Measurements from ENCODE around the gene NNMT.

NNMT gene

DNA sequence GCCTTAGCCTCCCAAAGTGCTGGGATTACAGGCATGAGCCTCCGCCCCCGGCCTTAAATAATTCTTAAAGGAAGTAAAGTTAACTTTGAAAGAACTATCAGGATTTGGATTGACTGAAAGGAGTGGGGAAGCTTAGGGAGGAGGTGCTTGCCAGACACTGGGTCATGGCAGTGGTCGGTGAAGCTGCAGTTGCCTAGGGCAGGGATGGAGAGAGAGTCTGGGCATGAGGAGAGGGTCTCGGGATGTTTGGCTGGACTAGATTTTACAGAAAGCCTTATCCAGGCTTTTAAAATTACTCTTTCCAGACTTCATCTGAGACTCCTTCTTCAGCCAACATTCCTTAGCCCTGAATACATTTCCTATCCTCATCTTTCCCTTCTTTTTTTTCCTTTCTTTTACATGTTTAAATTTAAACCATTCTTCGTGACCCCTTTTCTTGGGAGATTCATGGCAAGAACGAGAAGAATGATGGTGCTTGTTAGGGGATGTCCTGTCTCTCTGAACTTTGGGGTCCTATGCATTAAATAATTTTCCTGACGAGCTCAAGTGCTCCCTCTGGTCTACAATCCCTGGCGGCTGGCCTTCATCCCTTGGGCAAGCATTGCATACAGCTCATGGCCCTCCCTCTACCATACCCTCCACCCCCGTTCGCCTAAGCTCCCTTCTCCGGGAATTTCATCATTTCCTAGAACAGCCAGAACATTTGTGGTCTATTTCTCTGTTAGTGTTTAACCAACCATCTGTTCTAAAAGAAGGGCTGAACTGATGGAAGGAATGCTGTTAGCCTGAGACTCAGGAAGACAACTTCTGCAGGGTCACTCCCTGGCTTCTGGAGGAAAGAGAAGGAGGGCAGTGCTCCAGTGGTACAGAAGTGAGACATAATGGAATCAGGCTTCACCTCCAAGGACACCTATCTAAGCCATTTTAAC is at the start of gene NNMT:
Gene NNMT, plus strand, starts transcription at position 724 of the 929 bp plus-strand sequence. Its CDS starts 158 bp downstream, at position 882.
- peak; percentile 61 for DNase-seq

DNA sequence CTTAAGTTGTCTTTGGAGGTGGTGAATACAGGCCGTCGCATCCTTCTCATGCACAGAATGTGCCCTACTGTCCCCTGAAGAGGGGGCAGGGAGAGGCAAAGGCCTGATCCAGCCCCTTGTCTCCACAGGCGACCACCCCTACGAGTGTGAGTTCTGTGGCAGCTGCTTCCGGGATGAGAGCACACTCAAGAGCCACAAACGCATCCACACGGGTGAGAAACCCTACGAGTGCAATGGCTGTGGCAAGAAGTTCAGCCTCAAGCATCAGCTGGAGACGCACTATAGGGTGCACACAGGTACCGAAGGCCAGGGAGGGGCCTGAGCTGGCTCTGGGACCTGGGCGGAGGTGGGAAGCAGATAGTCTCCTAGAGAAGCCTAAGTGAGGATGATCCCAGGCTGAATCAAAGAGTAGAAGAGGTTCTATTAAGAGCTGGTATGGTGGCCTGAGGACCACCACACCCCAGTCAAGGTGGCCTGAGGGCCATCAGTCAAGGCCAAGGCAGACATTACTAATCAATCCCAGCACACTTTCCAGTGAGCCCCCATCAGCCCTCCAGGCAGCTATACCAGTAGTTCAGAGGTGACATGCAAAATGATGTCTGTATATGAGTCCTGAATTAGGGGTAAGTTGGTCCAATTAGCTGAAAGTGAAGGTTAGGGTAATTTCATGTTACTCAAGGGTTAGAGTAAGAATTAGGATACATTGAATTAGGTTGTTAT is 49.0 kb upstream of the NNMT start:
- no peak for DNase-seq

DNA sequence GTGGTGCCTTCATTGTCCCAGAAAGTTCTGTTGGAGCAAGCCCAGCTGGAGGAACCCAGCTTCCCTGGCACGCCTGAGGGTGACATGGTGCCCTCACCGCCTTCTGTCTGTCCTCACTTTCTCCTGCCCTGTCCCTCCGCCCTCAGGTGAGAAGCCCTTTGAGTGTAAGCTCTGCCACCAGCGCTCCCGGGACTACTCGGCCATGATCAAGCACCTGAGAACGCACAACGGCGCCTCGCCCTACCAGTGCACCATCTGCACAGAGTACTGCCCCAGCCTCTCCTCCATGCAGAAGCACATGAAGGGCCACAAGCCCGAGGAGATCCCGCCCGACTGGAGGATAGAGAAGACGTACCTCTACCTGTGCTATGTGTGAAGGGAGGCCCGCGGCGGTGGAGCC is 46.0 kb upstream of the NNMT start:
- no peak for DNase-seq

DNA sequence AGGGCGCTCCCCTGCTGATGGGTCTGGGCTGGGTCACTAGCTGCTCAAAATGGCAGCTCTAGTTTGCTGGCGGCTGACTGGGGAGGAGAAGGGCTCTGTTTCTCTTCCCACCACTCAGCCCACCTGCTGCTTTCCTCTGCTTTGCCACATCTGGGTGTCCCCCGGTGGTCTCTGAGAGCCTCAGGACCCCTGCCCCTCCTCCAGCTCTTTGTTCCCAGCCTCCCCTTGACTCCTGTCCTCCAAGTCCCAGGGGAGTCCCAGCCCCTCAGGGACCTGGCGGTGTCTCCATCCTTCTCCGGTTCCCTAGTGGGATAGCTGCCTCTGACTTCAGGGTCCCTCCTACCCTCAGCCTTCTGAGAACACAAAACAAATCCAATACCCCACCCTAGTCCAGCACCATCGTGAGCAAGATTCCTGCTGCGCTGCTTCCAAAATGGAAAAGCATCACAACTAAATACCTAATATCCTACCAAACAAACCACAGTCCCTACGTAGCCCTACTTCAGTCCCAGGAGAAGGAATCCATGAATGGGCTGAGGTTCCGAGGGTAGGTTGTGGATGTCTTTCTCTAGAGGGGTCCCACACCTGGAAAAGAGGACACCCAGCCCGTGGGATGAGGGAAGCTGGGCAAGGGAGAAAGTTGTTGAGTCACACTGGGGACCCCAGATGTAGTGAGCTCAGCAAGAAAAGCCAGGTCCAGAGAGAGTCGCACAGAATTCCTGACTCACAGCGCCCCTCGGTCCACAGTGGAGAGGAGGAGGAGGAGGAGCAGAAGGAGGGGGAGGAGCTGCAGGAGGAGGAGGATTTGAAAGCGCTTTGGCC is 45.0 kb upstream of the NNMT start:
- no peak for DNase-seq

DNA sequence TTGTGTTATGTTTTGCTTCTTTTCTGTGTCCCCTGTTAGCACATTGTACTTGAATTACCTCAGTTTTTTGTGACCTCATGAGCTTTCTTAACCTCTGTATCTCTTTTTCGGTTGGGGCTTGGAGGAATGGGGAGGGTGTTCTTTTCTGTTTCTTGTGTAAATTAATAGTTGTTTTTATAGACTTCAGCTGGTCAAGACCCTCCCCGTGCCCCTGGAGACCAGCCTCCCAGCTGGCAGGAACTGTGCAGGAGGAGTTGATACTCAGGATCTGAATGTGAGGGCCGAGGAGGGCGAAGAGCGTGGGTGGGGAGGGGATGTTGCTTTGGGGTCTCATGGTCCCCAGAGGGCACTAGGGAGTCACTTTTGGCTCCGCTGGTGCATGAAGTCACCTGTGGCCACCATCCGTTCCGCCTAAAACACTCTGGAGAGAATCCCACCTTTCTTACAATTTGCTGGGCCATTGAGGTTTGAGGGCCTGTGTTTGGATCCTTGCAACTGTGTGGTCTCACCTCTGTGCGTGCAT is 44.3 kb upstream of the NNMT start:
- no peak for DNase-seq

DNA sequence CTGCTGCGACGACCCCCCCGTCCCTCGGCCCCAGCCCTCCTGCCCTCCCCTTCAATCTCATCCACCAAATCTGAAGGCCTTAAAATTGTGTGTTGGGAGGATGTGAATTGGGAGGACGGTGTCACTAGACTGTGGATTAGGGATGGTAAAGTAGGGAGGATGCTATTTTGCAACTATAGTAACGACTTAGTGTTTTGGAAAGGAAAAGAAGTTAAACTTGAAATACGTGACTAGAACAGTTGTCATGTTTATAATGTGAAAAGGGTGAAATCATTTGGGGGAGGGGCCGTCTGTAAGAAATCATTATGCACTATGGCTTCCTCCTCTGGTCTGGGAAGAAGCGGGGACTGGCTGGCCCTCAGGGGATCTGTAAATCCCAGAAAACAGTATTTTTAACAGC is 43.4 kb upstream of the NNMT start:
- DNase-seq: no peak

DNA sequence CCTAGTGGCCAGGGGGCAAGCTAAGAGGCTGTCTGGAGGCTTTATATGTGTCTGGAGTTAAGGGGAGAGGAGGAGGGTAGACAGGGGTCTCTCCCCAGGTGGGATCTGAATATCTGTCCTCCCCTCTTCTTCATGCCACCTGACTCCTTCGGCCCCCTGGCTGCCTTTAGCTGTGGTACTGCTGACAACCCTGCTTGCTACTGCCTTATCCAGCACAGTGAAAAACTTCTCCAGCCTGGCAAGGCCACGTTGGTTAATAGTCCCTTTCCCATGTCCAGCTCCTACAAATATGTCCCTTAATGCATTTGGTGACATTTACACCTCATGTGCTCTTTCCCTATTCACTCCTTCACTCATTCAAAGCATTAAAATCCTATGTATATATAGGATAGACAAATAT is 42.4 kb upstream of the NNMT start:
- no peak for DNase-seq

DNA sequence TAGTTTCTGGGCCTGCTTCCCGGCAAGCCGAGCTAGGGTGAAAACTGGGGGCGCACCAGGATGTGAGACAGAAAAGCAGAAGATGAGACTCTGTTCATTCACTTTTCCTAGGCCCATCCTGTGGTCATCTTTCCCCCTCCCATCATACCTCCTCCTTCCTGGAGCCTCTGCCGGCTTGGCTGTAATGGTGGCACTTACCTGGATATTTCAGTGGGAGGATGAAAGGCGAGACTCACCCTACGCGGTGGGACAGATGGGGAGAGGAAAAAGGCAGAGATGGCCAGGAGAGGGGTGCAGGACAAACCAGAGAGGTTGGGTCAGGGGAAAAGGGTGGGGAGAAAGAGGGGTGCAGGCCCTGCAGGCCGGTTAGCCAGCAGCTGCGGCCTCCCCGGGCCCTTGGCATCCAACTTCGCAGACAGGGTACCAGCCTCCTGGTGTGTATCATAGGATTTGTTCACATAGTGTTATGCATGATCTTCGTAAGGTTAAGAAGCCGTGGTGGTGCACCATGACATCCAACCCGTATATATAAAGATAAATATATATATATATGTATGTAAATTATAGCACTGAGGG is 41.5 kb upstream of the NNMT start:
- DNase-seq: no peak

DNA sequence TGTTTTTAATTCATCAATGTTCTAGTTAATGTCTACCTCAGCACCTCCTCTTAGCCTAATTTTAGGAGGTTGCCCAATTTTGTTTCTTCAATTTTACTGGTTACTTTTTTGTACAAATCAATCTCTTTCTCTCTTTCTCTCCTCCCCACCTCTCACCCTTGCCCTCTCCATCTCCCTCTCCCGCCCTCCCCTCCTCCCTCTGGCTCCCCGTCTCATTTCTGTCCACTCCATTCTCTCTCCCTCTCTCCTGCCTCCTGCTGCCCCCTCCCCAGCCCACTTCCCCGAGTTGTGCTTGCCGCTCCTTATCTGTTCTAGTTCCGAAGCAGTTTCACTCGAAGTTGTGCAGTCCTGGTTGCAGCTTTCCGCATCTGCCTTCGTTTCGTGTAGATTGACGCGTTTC is 40.9 kb upstream of the NNMT start:
- no peak for DNase-seq

DNA sequence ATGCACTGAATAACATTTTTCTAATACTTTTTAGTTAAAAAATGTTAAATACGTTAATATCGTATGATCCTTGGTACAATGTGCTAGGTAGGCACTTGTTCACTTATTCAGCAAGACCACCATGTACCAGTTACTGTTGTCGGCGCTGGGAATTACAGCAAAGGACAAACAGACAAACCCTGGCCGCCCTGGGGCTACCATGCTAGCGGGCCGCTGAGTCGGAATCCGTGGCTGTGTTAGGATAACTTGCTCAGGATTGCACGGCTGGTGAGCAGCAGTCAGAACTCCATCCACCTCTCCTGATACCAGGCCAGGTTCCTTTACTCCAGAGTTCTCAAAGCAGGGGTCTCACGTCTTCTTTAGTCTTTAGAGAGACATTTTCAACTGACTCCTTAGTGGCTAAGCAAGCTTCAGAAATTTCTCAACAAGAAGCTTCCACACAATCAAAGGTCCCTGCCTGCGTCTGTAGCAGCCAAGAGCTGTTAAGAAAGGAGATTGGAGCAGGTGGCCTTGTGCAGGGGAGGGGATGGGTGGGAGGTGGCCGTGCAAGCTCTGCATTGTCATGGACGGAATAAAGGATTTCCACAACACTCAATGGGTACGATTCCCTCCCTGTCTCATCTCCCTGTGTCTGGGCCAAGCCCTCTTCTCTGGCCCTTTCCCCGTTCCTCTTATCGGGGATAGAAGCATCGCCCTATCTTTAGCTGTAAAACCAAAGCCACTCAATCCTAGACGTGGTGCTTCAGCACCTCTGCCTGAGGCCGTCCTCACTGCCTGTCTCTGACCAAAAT is 39.8 kb upstream of the NNMT start:
- DNase-seq: no peak

DNA sequence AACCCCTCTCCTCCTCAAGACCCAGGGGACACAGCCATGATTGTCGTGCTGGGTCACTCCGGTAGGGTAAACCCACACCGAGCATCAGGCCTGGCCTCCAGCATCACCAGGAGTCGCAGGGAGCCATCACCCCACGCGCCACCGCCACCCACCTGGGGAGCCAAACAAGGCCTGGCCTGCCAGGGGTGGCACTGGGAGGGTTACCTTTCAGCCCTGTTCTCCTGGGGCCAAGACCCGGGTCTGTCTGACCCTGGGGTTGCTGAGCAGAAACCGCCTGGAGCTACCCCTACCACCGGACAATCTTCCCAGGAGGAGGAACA is 39.3 kb upstream of the NNMT start:
- no peak for DNase-seq

DNA sequence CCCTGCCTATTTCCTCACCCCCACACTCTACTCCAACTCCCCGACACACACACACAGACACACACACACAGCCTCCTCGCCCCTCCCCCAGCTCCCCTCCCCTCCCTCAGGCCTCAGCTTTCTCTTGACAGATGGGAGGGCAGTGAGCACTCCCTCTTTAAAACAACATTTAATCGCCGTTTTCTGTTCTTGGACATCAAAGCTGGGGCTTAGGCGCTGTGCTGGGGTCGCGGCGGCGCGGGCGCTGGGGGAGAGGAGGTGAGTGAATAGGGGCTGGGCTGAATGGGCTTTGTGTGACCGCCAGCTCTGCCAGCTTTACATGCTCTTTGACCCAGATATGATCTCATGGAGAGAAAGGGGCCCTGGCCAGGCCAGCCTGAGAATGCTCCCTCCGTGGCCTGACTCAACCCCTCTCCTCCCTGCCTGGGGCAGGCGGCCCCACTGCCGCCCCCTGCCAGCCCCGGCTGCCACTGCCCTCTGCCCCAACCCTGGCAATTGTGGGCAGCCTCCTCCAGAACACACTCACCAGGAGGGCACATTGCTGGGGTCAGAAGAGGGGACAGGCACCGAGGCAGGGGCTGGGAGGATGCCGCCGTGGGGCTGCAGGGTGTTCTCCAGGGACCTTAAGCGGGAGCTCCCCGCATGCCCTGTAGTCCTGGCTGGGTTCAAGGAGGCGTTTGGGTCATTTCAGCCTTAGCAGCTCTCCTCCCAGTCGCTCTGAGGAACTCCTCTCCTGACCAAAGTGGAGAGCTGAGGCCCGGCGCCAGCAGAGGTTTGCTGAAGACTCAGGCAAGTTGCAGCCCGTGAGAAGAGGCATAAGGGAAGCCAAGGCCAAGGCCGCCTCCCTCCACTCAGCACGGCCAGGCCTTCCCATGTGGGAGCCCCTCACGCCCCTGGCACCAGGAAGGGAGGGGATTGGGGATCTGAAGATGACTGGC is 38.3 kb upstream of the NNMT start:
- DNase-seq: no peak

DNA sequence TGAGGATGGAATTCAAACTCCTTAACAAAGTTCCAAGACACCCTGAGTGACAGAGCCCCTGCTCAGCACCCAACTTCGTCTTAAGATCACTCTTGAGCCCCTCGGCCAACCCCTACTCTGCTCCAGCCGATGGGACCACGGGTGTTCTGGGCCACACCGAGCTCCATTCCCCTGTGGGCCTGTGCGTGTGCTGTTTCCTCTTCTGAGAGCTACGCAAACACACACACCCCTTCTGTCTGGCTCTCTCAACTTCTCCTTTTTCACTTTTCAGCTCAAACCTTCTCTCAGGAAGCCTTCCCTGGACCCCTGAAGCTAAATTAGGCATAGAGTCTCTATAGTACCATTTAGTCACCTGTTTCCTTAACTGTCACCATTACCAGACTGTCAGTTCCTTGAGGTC is 37.5 kb upstream of the NNMT start:
- DNase-seq: no peak

DNA sequence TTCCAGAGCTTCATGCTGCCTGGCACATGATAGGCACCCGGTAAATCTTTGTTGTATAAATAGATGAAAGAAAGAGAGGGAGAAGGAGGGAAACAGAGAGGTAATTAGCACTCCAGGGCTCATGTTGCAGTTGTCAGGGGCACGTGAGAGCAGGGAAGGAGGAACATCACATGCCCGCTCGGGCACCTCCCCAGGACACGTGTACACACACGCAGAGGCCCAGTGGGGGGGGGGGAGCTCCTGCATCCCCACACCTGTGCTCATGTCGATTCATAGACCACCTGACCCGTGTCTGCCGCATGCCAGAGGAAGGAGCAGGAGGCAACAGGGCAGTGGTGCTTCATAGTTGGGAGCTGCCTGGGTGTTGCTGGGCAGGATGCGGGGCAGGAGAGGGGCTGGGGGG is 37.1 kb upstream of the NNMT start:
- no peak for DNase-seq

DNA sequence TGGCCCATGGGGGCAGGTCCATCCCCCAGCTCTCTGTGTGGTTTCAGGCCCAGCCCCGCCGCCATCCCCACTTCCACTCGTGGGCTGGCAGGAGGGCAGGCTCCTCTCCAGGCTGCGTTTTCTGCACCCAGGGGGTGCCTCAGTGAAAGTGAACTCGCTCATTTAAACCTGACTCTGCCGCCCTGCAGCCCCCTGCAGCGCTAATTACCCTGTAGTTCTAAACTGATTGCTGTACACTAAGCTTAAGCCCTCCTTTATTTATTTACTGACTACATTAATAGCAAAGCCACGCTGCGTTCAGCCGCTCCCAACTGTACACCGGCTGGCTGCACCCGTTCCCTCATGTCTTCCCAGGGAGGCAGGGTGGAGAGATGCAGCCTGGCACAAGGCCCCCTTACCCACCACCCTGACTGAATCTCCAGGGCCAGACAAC is 36.6 kb upstream of the NNMT start:
- DNase-seq: no peak

DNA sequence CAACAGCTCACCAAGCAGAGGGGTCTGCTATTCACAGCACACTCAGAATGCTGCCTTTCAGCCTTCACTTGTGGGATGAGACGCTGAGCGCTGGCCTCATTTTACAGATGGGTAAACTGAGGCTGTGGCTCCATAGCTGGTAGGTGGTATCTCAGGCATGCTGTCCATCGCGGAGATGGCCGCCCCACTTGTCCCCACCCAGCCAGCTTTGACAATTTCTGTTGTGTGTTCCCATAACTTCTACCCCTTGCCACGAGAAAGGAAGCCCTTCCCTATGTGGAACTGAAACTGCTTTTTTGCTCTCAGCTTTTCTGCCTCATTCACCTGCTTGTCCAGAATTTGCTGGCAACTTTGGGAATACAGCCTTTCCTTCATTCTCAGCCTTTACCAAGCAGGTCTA is 36.1 kb upstream of the NNMT start:
- no peak for DNase-seq

DNA sequence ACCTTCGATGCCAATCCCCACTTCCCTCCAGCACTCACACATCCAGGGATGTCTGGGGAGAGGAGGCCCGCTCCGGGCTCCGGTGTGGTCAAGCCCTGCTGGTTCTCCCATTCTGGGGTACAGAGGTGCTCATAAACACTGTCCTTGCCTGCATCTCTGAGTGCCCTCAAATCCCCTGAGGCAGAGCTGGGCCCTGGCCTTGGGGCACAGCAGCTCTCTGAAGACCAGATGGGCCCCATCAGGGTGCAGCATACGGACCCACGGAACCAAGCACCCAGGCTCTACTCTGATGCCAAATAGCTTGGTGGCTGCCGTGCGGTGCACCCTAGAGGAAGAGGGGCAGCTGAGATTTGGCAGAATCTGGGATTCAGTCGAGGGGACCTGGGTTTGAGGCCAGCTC is 35.7 kb upstream of the NNMT start:
- DNase-seq: no peak

DNA sequence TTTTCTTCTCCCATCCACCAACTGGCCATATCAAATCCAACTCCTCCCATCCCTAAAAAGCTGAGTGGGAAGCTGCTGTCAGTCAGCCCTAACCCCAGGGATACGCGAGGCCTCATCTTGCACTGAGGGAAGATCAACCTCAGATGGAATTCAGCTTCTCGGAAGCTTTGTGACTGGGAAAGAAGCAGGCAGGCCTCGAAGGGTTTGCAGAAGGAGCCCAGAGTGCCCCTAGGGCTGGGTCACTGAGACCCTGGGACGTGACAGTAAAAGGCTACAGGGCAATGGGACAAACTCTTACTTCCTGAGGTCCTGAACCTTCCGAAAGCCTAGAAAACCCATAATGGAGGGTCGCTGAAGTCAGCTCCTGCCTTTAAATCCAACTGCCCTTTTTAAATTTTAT is 34.4 kb upstream of the NNMT start:
- DNase-seq: no peak

DNA sequence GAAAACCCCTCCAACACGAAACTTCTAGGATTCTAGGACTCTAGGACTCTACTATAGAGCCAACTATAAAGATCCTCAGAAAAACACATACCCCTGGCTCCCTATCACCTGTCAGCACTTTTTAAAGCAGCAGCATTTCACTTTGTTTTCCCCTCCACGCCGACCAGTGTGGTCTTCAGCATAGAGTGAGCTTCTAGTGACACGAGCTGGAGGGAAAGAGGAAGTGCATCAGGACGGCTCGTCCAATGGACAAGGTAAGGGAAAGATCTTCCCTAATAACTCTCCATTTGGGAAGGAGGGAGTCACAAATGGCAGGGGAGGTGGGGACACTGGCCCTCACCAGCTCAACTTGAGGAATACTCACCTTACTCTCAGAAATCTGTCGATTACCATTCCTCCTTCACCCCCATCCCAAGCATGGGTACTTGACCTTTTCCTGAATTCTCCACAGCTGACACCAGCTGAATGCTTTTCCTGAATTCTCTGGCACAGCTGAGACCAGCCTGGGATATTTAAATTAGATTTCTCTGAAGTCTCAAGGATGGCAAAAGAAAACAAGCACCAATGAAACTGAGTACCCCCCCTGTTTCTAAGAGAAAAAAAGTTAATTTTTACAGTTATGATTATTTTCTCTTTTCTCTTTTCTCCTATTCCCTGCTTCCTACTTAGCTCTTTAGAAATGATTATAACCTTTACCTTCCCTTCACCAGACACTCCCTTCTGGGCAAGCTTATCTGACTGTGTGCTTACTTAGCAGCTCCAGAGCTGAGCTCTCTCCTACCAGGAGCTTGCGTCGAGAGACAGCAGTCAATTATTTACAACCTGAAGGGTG is 33.3 kb upstream of the NNMT start:
- peak; percentile 45 for DNase-seq
